Measurements from ENCODE around the gene TNFSF10. TPM values are rescaled to one million over a fixed set of nuclear protein-coding genes. Genes with fewer than 3 reads are reported as not detected.

The TNFSF10 gene
- total and polyA plus RNA-seq, 2 of the 8 experiments (the other 6 are each of a cell fraction or from before 2014, with no cell fraction given), result 0.06 TPM; not detected in 1

DNA sequence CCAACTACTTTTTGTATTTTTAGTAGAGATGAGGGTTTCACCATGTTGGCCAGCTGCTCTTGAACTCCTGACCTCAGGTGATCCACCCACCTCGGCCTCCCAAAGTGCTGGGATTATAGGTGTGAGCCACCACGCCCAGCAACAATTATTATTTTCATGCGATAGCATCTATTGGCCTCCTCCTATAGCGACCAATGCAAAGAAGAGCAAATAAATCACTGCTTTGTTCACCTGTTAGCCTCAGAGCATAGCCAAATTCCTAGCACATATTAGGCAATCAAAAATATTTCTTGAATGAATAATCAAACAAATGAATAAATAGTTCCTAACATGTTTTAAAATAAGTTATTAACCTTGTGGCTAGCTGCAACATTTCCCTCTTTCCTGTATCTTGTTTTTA, 36.8 kb upstream of the TNFSF10 start (continued):
- TF ChIP-seq GTF2F1 (IDR thresholded peaks at IDR 0.05; ENCODE audit: borderline replicate concordance, low read depth, low read length) (no peak), CTBP2 (IDR thresholded peaks at IDR 0.05; ENCODE audit: borderline replicate concordance, insufficient read depth, insufficient read length, low read length) (no peak), RXRA (IDR thresholded peaks at IDR 0.05; ENCODE audit: insufficient read depth, low read depth, low read length) (no peak), YY1 (IDR thresholded peaks at IDR 0.05; ENCODE audit: low read depth, low read length) (no peak), CEBPB (IDR thresholded peaks at IDR 0.05; ENCODE audit: low read depth, low read length) (no peak)
- TF ChIP-seq, protein P1, sequence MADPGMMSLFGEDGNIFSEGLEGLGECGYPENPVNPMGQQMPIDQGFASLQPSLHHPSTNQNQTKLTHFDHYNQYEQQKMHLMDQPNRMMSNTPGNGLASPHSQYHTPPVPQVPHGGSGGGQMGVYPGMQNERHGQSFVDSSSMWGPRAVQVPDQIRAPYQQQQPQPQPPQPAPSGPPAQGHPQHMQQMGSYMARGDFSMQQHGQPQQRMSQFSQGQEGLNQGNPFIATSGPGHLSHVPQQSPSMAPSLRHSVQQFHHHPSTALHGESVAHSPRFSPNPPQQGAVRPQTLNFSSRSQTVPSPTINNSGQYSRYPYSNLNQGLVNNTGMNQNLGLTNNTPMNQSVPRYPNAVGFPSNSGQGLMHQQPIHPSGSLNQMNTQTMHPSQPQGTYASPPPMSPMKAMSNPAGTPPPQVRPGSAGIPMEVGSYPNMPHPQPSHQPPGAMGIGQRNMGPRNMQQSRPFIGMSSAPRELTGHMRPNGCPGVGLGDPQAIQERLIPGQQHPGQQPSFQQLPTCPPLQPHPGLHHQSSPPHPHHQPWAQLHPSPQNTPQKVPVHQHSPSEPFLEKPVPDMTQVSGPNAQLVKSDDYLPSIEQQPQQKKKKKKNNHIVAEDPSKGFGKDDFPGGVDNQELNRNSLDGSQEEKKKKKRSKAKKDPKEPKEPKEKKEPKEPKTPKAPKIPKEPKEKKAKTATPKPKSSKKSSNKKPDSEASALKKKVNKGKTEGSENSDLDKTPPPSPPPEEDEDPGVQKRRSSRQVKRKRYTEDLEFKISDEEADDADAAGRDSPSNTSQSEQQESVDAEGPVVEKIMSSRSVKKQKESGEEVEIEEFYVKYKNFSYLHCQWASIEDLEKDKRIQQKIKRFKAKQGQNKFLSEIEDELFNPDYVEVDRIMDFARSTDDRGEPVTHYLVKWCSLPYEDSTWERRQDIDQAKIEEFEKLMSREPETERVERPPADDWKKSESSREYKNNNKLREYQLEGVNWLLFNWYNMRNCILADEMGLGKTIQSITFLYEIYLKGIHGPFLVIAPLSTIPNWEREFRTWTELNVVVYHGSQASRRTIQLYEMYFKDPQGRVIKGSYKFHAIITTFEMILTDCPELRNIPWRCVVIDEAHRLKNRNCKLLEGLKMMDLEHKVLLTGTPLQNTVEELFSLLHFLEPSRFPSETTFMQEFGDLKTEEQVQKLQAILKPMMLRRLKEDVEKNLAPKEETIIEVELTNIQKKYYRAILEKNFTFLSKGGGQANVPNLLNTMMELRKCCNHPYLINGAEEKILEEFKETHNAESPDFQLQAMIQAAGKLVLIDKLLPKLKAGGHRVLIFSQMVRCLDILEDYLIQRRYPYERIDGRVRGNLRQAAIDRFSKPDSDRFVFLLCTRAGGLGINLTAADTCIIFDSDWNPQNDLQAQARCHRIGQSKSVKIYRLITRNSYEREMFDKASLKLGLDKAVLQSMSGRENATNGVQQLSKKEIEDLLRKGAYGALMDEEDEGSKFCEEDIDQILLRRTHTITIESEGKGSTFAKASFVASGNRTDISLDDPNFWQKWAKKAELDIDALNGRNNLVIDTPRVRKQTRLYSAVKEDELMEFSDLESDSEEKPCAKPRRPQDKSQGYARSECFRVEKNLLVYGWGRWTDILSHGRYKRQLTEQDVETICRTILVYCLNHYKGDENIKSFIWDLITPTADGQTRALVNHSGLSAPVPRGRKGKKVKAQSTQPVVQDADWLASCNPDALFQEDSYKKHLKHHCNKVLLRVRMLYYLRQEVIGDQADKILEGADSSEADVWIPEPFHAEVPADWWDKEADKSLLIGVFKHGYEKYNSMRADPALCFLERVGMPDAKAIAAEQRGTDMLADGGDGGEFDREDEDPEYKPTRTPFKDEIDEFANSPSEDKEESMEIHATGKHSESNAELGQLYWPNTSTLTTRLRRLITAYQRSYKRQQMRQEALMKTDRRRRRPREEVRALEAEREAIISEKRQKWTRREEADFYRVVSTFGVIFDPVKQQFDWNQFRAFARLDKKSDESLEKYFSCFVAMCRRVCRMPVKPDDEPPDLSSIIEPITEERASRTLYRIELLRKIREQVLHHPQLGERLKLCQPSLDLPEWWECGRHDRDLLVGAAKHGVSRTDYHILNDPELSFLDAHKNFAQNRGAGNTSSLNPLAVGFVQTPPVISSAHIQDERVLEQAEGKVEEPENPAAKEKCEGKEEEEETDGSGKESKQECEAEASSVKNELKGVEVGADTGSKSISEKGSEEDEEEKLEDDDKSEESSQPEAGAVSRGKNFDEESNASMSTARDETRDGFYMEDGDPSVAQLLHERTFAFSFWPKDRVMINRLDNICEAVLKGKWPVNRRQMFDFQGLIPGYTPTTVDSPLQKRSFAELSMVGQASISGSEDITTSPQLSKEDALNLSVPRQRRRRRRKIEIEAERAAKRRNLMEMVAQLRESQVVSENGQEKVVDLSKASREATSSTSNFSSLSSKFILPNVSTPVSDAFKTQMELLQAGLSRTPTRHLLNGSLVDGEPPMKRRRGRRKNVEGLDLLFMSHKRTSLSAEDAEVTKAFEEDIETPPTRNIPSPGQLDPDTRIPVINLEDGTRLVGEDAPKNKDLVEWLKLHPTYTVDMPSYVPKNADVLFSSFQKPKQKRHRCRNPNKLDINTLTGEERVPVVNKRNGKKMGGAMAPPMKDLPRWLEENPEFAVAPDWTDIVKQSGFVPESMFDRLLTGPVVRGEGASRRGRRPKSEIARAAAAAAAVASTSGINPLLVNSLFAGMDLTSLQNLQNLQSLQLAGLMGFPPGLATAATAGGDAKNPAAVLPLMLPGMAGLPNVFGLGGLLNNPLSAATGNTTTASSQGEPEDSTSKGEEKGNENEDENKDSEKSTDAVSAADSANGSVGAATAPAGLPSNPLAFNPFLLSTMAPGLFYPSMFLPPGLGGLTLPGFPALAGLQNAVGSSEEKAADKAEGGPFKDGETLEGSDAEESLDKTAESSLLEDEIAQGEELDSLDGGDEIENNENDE (IDR thresholded peaks at IDR 0.05; ENCODE audit: insufficient replicate concordance, low read length), result no peak

Measured in H1 (cell line).